ENCODE measurements around the gene SLAMF8.

GRCh38 chr1:159791461-159791860, 35.2 kb upstream of the SLAMF8 start:
- TF ChIP-seq CTCF (IDR thresholded peaks at IDR 0.05) (no peak), EZH2 (IDR thresholded peaks at IDR 0.05; ENCODE audit: borderline replicate concordance, insufficient read depth, low read depth, low read length, poor library complexity, severe bottlenecking) (no peak)
